Limb (tissue), 2 donors: Measurements from ENCODE around the gene CFAP61.
"Not testable (repeated sequence)": the region's sequence is repeated elsewhere in the genome, so short reads cannot be mapped to it uniquely, and the experiment has no call there.

Experiments used
- DNase-seq, 2 donors: peaks; one replicate each; pipeline ENCODE4 v3.0.0-alpha.2; 2016; ENCODE audit errors: extremely low spot score in 2 of 2

Gene CFAP61

GRCh38 chr20:20318365-20319161 lies 266.2 kb downstream of the CFAP61 start:
- no peak for DNase-seq

GRCh38 chr20:20321134-20321533 lies 268.8 kb downstream of the CFAP61 start:
- DNase-seq = no peak

- DNase-seq = no peak
These were observed 269.6 kb downstream of the CFAP61 start for GRCh38 chr20:20321917-20322316.

- DNase-seq = no peak
These were observed 270.6 kb downstream of the CFAP61 start for GRCh38 chr20:20322912-20323311.

GRCh38 chr20:20327746-20328145 lies 275.4 kb downstream of the CFAP61 start:
- DNase-seq = no peak

GRCh38 chr20:20329564-20329963 lies 277.2 kb downstream of the CFAP61 start:
- no peak for DNase-seq

- DNase-seq = no peak
These were observed 278.8 kb downstream of the CFAP61 start for GRCh38 chr20:20331156-20331555.

- DNase-seq = no peak
These were observed 279.5 kb downstream of the CFAP61 start for GRCh38 chr20:20331817-20332216.

GRCh38 chr20:20333866-20334265 lies 281.5 kb downstream of the CFAP61 start:
- DNase-seq = no peak

GRCh38 chr20:20334489-20334888 lies 282.2 kb downstream of the CFAP61 start:
- DNase-seq = no peak

- no peak for DNase-seq
These were observed 285.9 kb downstream of the CFAP61 start for GRCh38 chr20:20338133-20338730.

- DNase-seq = no peak
These were observed 288.1 kb downstream of the CFAP61 start for GRCh38 chr20:20340443-20340842.

GRCh38 chr20:20341371-20341770 lies 289.0 kb downstream of the CFAP61 start:
- no peak for DNase-seq

- DNase-seq = peak in 1 of 2 donors; percentile 14
These were observed 289.7 kb downstream of the CFAP61 start for GRCh38 chr20:20342066-20342465.

GRCh38 chr20:20343932-20344331 lies 291.6 kb downstream of the CFAP61 start:
- DNase-seq = no peak

GRCh38 chr20:20344476-20344875 lies 292.1 kb downstream of the CFAP61 start:
- DNase-seq = no peak

- no peak for DNase-seq
These were observed 301.2 kb downstream of the CFAP61 start for GRCh38 chr20:20353576-20353975.

GRCh38 chr20:20355503-20355902 lies 303.2 kb downstream of the CFAP61 start:
- DNase-seq = not testable (repeated sequence)

- DNase-seq = no peak
These were observed 306.5 kb downstream of the CFAP61 start for GRCh38 chr20:20358801-20359200.

GRCh38 chr20:20359628-20360027 lies 307.3 kb downstream of the CFAP61 start:
- no peak for DNase-seq

GRCh38 chr20:20360464-20360863 lies 308.1 kb downstream of the CFAP61 start:
- DNase-seq = peak; percentile 41 to 63

- peak in 1 of 2 donors; percentile 51 for DNase-seq
These were observed 310.6 kb downstream of the CFAP61 start for GRCh38 chr20:20362774-20363433.

GRCh38 chr20:20363434-20363798 lies 311.1 kb downstream of the CFAP61 start:
- DNase-seq = no peak
